Fibroblast of upper back skin (primary cell): ENCODE results near the gene FILIP1.

ENCODE experiments used
- DNase-seq: peaks from one replicate; pipeline ENCODE4 v3.0.0-alpha.2; 2013

FILIP1 gene, protein sequence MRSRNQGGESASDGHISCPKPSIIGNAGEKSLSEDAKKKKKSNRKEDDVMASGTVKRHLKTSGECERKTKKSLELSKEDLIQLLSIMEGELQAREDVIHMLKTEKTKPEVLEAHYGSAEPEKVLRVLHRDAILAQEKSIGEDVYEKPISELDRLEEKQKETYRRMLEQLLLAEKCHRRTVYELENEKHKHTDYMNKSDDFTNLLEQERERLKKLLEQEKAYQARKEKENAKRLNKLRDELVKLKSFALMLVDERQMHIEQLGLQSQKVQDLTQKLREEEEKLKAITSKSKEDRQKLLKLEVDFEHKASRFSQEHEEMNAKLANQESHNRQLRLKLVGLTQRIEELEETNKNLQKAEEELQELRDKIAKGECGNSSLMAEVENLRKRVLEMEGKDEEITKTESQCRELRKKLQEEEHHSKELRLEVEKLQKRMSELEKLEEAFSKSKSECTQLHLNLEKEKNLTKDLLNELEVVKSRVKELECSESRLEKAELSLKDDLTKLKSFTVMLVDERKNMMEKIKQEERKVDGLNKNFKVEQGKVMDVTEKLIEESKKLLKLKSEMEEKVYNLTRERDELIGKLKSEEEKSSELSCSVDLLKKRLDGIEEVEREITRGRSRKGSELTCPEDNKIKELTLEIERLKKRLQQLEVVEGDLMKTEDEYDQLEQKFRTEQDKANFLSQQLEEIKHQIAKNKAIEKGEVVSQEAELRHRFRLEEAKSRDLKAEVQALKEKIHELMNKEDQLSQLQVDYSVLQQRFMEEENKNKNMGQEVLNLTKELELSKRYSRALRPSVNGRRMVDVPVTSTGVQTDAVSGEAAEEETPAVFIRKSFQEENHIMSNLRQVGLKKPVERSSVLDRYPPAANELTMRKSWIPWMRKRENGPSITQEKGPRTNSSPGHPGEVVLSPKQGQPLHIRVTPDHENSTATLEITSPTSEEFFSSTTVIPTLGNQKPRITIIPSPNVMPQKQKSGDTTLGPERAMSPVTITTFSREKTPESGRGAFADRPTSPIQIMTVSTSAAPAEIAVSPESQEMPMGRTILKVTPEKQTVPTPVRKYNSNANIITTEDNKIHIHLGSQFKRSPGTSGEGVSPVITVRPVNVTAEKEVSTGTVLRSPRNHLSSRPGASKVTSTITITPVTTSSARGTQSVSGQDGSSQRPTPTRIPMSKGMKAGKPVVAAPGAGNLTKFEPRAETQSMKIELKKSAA (N-terminal part only)

DNA sequence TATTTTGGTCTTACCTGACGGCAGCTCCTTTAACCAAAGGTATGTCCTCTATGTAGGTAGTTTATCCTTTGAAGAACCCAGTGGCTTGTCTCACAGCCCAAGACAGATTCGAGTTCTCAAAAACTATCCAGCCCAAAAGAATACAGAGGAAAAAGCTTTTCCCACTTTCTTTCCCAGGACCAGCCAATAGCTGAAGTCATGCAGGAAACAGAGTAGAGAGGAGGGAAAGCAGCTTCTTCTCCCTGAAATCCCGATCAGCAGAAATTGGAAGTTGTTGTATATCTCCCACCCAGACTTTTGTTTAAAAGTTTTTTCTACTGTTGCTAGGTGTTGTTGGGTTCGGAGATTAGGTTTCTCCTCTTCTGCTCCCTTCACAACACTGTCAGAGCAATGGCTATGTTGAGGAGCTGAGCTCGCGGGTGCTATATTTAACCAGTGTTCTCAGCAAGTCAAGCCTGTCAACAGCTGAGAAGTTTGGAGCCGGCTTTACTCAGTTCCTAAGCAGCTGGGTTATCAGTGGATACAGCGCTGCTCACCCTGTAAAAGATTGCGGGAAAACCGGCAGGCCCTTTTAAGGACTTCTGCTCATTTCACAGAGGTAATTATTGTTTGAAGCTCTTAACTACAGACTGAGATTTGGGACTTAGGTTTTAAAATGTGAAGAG lies at the start of gene FILIP1:
TSS of gene FILIP1 (minus strand) at position 401 of the 665 bp plus-strand sequence. CDS start 78,828 bp downstream, outside the sequence.
- DNase-seq = peak; percentile 21

DNA sequence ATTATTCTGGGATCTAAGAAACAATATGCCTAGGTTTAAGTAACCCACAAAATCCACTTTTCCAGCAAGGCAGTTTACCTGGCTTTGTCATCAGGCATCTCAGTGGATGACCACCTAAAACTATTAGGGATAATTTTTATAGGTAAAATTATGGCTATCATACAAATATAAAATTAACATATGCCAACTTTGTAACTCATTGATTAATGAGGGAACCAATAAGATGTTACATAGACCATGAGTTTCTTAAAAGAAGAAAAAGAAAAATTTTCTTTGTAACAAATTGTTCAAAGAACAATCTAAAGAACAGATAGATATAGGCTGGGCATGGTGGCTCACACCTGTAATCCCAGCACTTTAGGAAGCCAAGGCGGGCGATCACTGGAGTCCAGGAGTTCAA lies 49.7 kb upstream of the FILIP1 start:
- no peak for DNase-seq

DNA sequence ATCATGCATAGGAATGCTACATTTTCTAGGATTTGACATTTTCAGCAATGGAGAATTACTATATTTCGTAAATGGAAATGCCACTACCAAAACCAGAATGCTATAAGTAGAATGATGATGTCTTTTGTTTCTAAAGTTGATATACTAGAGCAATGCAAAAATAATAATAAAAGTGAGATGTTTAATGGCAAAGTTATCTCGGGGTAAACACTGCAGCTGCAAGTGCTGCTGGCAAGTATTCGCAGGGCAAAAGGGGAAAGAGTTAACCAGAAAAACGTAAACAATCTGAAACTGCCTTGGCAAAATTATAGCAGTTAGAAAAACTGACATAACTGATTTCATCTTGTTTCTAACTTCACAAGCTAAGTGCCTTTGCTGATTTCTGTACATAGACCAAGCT lies 45.5 kb upstream of the FILIP1 start:
- DNase-seq = no peak

DNA sequence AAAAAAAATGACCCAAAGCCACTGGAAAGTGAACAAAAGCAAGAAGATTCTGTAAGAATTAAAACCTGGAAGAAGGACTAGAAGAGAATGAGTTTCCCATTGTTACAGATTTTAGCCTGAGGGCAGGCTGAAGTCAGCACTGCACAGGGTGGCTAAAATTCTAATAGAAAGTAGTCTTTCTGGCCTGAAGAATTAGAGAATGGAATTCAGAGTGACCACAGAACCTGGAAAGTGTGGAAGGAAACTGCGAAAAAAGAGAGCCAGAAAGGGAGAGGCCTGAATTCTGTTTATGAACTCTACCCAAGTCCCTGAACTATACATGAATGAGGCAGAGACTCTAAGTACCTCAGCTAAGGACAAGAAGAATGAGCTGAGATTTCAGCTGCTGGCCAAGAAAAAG lies 38.9 kb upstream of the FILIP1 start:
- DNase-seq = peak; percentile 12

DNA sequence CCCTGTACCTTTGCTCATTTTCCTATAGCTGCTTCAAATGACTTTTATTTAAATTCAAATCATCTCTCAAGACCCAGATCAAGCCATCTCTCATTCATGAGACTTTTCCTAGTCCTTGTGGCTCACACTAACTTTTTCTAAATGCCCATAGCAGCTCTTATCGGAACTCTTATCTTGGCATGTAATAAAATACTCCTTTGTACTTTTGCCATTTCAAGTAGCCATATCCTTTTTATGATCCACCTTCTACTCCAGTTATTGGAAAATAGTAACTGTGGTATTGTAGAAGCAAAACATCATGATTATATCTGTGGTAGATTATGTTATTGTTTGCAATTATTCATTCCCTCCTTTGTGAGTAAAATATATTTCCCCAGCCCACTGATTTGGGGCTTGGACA lies 37.6 kb upstream of the FILIP1 start:
- DNase-seq = no peak

DNA sequence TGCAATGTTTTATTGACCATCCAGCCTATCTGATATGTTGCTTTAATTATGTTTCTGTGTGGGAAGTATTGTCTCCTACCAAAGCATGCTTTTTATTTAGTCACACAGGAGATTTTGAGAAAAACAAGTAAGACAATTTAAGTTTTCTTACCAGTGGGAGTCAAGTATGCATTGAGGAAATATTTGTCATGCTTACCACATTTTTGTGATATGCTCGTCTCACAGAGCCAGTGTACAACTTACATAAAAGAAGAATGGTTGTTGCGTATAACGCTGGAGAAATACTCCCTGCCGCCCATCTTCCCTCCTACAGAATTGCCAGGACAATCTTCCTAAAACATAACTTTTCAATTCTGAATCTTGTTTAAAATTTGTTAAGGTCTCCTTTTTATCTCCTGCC lies 37.1 kb upstream of the FILIP1 start:
- DNase-seq = peak; percentile 34

DNA sequence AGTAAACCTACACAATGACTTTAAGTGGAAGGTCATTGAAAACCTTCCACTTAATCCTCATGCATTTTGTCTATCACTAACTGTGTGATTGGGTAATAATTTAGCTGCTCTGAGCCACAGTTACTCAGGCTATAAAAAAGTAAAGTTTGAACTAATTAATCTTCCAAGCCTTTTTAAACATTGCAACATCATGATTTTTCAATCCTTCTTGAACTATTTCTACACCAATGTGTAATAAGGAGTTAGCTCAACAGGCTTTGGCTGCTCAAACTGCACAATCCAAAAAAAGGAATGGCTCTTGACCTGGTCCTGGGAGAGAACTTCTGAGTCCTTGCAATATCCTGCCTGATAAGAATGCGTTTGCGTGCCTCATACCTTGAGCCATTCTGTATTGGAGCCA lies 34.8 kb upstream of the FILIP1 start:
- DNase-seq = no peak

DNA sequence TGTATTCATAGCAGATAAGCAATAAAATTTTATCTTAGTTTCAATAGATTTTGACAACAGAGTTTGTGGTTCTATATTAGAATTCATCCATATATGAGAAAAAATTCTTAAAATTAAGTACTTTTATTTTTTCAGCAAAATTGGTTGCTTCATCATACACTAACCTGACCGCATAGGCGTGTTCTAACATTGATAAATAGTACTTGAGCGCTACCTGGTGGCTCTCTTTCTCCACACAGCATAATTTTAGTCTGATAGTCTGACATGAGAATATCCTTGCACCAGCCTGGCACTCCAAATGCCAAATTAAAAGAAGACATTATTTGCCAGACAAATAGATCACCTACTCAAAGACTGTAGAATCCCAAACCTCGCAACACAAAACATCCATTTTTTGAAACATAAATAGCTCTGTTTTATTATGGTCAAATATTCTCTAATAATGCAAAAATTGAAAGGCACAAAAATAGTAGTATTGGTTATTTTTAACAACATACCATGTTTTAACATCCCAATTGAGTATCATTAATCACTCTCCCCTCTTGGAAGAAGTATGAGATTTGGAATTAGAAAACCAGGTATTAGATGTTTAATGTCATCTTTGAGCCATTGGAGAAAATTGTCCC lies 33.0 kb upstream of the FILIP1 start:
- peak; percentile 71 for DNase-seq

DNA sequence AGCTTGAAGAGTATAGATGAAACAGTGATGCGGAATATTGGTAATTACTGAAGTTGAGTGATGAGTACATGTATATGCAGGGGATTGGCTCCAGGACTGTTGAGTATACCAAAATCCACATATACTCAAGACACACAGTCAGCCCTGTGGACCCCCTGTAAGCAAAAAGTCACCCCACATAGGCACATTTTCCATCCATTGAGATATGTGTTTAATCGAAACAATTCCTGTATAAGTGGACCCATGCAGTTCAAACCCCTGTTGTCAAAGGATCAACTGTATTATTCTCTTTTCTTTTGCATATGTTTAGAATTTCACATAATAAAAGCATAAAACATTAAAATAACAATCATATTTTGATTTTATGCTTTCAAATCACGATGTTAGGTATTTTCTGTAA lies 32.1 kb upstream of the FILIP1 start:
- DNase-seq = no peak

DNA sequence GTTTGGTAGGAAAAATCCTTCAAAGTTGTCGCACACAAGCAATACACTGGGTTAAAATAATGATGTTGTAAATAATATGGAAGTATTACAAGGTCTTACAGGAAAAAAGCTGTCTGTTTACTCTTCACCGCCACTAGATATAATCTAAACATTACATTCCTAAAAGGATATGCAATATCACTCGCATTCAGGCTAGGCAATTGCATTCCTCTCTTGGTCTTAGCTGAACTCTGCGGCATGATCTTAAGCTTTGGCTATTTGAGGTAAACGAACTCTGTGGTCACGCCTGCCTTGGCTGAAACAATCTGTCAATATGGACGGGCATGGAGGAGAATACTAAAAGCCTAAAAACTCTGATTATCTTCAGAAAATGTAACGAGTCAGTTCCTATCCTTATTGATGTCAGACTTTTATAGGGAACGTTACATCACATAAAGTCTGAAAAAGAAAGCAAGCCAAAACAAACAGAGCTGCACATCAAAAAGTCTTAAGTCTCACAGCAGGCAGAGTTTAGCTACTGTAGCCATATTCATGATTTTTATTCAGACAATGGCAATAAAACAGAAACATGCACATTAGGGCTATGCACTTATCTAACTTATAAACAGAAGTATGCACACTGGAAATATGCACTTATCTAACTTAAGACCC lies 30.8 kb upstream of the FILIP1 start:
- DNase-seq = peak; percentile 88

DNA sequence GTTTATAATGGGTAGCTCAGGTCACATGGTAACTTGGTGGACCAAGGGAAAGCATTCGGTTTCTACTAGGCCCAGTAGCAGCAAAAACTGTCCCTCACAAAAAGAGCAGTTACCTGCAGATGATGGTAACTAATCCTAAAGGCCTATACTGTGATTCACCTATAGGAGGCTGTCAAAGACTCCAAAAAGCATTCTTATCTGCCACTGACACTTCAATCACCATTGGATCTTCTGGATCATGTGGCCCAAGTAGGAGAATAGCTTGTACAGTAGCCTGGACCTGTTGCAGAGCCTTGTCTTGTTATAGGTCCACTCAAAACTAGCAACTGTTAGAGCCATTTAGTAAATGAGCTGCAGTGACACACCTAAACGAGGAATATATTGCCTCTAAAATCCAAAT lies 23.2 kb upstream of the FILIP1 start:
- no peak for DNase-seq

DNA sequence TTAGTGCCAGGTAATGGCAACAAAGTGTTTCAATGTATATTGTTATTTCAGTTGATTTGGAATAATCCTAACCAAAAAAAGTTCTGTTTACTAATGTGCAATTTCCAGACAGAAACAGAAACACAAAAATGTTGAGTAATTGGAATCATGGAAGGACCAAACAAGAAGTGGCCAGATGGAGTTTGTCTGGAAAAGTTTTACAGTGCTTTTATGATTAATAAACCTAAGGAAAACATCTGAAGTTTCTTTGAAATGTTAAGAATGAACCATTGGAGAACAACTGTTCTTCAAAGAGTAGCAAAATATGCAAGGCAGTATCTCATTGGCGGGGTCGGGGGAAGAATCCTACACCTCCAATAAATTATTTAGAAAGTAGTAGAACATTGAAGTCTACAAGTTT lies 19.0 kb upstream of the FILIP1 start:
- no peak for DNase-seq

DNA sequence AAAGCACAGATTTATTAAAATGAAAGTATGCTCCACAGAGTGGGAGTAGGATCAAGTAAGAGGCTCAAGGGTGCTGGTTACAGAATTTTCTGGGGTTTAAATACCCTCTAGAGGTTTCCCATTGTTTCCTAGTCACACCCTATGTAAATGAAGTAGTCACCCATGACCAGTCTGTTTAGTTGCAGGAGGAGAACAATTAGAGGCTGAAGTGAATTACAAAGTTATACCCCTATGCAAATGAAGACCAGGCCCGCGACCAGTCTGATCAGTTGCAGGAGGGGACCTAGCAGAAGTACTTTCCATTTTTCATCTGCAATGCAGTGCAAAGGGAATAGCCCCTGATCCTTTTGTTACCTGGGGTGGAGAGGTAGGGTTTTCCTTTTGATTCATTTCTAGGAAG lies 11.8 kb upstream of the FILIP1 start:
- no peak for DNase-seq

DNA sequence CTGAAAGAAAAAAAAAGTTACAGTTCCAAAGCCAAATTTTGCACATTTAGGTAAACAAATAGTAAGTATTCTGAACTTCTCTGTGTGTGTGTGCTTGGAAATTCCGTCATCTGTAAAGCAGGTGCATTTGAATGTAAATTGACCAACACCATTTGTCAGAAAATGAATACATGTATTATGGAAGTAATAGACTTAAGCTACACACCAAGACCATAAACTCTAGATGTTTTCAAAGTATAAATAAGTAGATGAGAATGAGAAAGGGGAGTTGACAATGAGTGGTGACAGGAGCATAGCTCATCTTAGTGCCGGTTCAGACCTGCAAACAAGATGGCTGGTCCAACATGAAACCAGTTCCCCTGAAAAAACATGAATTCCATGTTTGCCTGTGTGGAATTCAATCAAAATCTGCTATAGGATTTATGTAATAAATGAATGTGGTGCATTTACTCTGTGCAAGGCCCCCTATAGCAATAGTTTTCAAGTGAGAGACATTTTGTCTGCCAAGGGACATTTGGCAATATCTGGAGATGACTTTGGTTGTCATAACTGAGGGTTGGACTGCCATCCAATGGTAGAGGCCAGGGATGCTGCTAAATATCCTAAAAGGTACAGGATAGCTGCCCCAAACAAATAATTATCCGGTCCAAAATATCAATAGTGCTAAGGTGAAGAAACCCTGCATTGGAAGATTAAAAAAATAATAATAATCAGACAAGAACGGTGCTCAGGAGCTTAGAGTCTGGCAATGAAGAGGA lies 11.0 kb upstream of the FILIP1 start:
- DNase-seq = peak; percentile 40

DNA sequence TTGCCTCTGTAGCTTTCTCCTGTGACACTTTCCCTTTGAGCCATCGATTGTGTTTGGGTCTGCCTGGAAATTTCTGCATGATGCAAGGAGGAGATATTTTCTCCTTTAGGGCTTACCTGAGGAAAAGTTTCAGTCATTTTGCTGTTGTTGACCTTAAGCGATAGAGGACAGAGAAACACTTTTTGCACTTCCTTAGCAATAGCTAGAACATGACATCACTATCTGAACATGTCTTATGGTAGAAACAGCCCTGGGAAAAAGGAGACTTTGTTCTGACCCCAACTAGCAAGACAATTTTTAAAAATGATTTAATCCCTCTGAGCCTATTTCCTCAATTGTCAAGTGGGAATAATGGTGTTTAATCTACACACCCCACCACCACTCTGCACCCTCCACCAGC lies 9.7 kb upstream of the FILIP1 start:
- no peak for DNase-seq

DNA sequence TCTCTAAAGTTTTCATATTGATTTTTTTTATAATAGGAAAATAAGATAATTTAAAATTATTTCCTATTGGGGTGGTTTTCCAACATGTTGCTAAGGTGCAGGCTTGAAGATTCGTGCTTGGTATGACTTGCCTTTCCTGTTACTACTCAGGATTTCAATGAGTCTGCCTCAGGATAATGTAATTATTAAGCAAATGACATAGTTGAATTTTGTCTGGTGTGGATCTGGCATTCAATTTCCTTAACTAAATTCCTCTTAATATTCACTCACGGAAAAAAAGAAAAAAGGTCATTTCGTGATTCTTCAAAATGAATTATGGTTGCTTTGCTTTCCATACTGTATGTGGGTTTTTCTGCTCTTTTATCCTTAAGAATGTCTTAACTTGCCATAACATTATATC lies 9.3 kb upstream of the FILIP1 start:
- DNase-seq = no peak

DNA sequence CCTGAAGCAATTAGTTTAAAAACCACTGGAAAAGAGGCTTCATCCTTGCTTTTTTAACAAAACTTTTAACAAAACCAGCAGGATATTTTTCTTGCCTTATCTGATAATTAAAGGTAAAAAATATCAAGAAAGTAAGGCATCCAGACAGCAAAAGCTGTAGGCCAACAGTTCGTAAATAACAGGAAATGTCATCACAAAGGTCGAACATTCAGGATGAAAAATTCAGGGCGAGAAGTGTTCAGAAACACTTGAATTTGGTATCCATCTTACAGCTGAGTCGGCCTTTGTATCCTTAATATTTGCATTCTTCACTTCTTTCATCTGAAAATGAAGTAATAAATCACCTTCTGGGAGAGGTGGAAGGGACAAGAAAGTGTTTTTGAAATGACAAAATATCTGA lies 8.2 kb upstream of the FILIP1 start:
- no peak for DNase-seq

DNA sequence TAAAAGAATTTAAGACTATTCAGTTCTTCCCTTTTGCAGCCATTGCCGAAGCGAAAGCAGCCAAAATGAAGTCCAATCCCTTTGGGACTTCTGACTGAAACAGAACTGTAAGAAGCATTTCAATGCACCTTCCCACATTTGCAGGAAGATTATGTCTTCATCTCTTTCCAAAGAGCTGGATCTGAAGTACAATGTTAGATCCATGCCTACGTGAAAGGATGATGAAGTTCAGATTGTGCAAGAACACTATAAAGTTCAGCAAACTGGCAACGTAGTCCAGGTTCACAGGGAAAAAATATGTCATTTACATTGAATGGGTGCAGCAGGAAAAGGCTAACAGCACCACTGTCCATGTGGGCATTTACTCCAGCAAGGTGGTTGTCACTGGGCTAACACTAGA lies 6.0 kb upstream of the FILIP1 start:
- no peak for DNase-seq

DNA sequence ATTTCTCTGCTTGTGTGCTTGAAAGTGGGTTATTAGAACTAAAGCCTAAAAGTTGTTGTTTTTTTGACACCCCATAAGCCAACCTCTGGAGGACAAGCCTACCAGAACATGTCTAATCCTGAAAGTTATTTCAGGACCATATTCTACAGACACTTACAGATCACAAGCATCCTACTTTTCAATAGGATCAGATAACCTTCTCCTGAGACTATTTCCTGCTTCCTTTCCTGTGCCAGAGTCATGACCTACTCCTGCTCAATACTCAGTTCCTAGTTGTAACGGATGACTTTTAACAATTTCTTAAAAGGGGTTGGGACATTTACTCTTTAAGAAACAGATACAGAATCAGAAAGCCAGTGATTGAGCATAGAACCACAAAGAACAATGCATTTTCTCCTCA lies 5.3 kb upstream of the FILIP1 start:
- DNase-seq = no peak

DNA sequence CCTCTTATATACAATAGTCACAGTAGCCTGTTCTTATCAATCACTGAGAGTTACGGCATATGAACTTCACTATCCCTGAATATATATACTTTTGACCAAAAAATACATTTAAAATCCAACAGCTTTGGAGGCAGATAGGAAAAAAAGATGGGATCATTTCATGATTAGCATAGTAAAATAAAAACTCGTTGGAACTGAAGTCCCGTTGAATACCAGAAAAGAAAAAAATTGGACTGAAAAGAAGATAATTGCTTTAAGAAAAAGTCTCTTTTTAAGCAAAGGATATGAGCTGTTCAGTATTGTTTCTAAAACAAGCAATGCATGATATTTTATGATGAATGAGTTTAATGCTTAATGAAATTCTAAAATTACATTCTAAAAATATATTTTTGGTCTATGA lies 4.4 kb upstream of the FILIP1 start:
- no peak for DNase-seq

DNA sequence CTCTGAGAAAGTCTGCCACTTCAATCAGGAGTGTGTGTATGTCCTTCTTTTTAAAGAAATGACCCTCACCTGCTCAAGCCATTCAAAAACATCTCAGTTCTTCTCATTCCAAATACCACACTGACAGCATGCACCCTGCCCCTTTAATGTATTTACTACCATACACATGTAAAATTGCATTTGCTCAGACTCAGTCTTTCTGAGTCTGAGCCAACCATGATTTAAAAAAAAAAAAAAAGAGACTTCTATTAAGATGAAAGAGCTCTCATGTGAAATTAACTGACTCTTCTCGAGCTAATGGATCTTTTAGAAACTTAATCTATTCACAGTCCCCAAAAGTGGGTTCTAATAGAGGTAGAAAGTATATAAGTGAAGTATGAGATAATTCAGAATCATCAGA lies 1.4 kb upstream of the FILIP1 start:
- DNase-seq = no peak
